GM19035 (cell line): ENCODE data around the gene NCAPD2.

Experiments used
- ATAC-seq: cut with Tn5 transposase; IDR thresholded peaks from one replicate; pipeline ENCODE4 v1.9.1; 2021; ENCODE audit not compliant: unreplicated experiment

The NCAPD2 gene

DNA sequence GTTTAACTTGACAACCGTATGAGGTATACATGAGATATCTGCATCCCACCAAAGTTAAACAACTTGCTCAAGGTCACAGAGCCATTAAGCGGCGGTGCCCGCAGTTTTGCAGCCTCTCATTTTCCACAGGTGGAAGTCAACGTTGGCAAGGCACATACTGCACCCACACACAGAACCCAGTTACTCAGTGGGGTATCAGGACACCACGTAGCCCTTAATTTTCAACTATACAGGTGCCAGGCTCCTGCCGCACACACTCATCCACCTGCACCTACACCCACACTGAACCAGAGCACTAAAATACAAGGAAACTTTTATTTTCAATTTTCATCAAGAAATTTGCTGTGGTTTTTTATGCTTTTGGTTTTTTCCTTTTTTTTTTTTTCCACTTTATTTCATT lies 75.9 kb downstream of the NCAPD2 start:
- no peak for ATAC-seq

DNA sequence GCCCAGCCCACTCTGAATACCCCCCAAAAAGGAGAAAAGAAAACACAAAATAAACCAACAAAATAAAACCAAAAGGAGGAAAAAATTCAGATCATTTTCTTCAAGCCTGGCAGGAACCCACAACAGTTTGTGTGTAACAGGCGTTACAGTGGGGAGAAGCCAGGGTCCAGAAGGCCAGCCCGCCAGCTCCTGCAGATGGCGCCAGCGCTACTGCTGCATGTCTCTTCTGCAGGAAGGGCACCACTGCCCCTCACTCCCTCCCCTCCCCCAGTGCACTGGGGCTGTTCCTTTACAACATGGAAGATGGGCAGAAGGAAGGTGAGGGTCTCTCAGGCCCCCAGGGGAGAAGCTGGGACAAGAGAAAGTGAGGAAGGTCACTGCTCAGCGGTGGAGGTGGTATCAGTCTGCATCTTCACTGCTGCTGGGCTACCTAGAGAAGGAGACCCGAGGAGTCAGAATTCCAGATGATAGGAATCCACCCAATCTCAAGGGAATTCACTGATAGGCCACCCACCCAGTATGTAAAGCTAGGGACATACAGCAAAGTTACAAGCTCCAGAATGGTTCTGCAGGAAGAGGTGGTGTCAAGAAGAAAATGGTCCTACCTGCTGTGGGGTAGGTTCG lies 76.5 kb downstream of the NCAPD2 start:
- ATAC-seq: no peak

DNA sequence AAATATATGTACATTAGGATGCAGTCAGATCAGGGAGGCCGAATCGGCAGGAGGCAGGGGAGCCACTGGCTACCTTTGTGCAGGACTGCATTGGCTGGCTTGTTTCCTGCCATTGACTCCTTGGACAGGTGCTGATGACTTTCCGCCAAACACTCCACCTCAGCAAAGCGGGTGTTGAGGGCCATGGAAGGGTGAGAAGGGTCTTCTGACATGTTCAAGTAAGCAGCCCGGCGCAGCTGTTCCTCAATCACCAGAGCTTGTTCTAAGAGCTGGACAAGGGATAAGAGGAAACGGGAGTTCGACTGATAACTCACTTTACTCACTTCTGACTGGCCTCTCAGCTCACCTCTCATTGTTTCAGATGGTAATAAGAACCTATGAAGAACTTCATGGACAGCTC lies 79.1 kb downstream of the NCAPD2 start:
- no peak for ATAC-seq

DNA sequence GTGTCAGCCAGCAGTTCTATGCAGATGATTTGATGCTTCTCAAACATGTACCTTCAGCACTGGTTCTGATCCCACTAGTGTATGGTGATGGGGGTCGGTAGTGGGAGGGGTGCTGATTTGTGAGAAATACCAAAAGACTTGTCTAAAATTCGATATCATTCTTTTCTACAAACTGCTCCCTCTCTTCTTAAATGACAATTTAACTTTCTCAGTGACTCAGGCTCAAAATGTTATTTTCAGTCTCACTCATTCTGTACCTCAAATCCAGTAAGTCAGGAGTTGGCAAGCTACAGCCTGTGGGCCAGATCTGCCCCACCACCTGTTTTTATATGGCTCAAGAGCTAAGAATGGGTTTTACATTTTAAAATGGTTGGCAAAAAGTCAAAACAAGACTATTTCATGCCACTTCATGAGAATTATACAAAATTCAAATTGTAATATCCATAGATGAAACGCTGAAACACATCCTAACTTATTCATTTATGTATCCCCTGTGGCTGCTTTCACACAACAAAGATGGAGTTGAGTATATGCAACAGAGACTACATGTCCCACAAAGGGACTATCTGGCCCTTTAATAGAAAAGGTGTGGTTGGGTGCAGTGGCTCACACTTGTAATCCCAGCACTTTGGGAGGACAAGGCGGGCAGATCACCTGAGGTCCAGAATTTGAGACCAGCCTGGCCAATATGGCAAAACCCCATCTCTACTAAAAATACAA lies 80.8 kb downstream of the NCAPD2 start:
- no peak for ATAC-seq

DNA sequence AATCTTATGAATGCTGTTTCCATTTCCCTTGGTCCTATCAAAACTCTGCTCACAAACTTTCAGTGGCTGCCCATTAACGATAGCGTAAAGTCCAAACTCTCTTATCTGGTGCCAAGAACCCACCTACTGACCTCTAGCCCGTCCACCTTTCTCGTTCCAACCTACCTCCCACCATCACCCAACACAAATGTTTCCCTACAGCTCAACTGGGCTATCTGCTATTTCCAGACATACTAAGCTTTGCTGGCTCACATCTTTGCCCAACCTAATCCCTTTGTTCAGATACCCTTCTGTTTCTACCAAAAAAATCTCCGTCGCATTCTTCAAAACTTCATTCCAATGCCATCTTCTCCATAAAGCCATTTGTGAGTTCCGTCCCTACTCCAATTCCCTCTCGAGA lies 81.7 kb downstream of the NCAPD2 start:
- no peak for ATAC-seq
